DOHH2 (cell line): Measurements from ENCODE around the gene AMACR.

ENCODE experiments used
- EZH2phosphoT487 ChIP-seq: fragments of 200-600 bp; sonication (generic); IDR thresholded peaks from 2 replicates; pipeline ENCODE4 v1.6.1; 2017; ENCODE audit warnings: borderline replicate concordance, mild to moderate bottlenecking, antibody characterized with exemption, low read length, moderate library complexity, mixed read lengths
- TF ChIP-seq, protein P1 (sequence below): fragments of 200-600 bp; sonication (generic); IDR thresholded peaks from one replicate; pipeline ENCODE4 v1.5.1; 2014; ENCODE audit warnings: antibody characterized with exemption, mild to moderate bottlenecking, low read depth, low read length; ENCODE audit not compliant: poor library complexity, severe bottlenecking

DNA sequence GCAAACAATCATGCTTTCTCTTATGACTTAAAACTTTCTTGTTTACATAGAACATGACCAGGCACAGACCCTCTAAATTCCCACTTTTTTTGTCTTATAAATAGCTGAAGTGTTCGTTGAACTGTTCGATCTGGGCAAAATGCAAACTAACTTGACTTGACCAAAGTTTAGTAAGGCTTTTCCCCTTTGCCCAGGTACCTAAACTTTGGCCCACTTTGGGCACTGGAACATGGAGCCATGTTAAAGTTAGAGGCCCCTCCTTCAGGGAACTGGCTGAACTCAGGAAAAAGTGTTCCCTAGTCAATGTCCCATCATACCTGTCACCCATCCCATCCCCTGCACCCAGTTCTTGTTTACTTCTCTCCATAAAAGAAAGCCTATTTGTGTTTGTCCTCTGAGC, 9.4 kb upstream of the AMACR start:
- TF ChIP-seq, protein P1, sequence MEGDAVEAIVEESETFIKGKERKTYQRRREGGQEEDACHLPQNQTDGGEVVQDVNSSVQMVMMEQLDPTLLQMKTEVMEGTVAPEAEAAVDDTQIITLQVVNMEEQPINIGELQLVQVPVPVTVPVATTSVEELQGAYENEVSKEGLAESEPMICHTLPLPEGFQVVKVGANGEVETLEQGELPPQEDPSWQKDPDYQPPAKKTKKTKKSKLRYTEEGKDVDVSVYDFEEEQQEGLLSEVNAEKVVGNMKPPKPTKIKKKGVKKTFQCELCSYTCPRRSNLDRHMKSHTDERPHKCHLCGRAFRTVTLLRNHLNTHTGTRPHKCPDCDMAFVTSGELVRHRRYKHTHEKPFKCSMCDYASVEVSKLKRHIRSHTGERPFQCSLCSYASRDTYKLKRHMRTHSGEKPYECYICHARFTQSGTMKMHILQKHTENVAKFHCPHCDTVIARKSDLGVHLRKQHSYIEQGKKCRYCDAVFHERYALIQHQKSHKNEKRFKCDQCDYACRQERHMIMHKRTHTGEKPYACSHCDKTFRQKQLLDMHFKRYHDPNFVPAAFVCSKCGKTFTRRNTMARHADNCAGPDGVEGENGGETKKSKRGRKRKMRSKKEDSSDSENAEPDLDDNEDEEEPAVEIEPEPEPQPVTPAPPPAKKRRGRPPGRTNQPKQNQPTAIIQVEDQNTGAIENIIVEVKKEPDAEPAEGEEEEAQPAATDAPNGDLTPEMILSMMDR, result no peak
- no peak for TF ChIP-seq EZH2phosphoT487
